ENCODE measurements around the gene UNC79.
A peak's percentile ranks its signal among the peaks of the same experiment; 100 is the strongest.

UNC79 gene

GRCh38 chr14:93736378-93737014 is 305.8 kb downstream of the UNC79 start:
- POLR2A ChIA-PET = no interaction called here
- CTCF ChIA-PET = no interaction called here
- no peak for DNase-seq (ENCODE audit: extremely low spot score)
- TF ChIP-seq, protein P1, sequence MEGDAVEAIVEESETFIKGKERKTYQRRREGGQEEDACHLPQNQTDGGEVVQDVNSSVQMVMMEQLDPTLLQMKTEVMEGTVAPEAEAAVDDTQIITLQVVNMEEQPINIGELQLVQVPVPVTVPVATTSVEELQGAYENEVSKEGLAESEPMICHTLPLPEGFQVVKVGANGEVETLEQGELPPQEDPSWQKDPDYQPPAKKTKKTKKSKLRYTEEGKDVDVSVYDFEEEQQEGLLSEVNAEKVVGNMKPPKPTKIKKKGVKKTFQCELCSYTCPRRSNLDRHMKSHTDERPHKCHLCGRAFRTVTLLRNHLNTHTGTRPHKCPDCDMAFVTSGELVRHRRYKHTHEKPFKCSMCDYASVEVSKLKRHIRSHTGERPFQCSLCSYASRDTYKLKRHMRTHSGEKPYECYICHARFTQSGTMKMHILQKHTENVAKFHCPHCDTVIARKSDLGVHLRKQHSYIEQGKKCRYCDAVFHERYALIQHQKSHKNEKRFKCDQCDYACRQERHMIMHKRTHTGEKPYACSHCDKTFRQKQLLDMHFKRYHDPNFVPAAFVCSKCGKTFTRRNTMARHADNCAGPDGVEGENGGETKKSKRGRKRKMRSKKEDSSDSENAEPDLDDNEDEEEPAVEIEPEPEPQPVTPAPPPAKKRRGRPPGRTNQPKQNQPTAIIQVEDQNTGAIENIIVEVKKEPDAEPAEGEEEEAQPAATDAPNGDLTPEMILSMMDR (IDR thresholded peaks at IDR 0.05; ENCODE audit: control extremely low read depth, extremely low read depth, low read depth, missing control alignments) = peak; percentile 27

DNA sequence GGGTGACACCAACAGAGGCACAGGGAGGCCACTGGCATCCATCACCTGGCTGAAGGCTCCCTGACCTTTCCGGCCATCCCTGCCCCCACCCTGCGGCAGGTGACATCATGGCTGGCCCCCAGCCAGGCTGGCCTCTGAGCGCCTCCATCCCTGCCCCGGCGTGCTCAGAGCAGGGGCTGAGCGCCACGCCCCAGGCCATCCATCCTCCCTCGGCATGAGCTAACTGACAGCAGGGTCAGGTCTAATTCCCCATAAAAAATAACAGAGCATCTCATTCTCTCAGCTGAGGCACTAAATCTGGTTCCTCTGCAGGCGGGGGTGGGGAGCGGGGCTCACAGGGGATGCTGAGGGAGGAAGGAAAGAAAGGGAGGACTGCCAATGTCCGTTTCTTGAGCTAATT is 306.9 kb downstream of the UNC79 start:
- CTCF ChIA-PET = no interaction called here
- TF ChIP-seq, protein P1 (IDR thresholded peaks at IDR 0.05; ENCODE audit: control extremely low read depth, extremely low read depth, low read depth, missing control alignments) = no peak
- POLR2A ChIA-PET = no interaction called here
- no peak for DNase-seq (ENCODE audit: extremely low spot score)

GRCh38 chr14:93741556-93742230 is 311.0 kb downstream of the UNC79 start:
- CTCF ChIA-PET = interaction anchor here (0.8 kb wide), 1 partner anchor 9 kb away, joined by 3 read pairs; no protein-coding TSS in a partner anchor
- POLR2A ChIA-PET = no interaction called here
- TF ChIP-seq, protein P1 (IDR thresholded peaks at IDR 0.05; ENCODE audit: control extremely low read depth, extremely low read depth, low read depth, missing control alignments) = no peak
- DNase-seq (ENCODE audit: extremely low spot score) = no peak

DNA sequence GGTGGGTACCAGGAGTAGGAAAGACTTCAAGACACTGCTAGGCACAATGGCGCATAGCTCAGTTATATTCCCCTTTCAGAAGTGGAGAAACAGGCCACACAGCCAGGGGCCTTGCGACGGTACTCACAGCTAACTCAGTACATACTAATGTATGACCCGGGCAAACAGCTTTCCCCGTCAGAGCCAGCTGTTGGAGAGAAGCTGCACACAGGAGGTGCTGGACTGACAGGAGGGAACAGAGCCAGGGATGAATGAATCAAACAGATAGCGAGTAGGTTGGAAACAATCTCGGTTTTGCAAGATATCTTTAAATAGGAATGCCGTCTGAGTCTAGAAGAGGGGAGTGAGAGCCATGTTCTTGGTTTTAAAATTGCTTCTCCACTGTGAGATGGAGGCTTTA is 312.0 kb downstream of the UNC79 start:
- TF ChIP-seq, protein P1 (IDR thresholded peaks at IDR 0.05; ENCODE audit: control extremely low read depth, extremely low read depth, low read depth, missing control alignments) = no peak
- ChIA-PET CTCF (no interaction called here), POLR2A (interaction anchor here (0.5 to 0.6 kb wide), 2 partner anchors 154 to 387 kb away, joined by 3 read pairs; no protein-coding TSS in a partner anchor)
- no peak for DNase-seq (ENCODE audit: extremely low spot score)

DNA sequence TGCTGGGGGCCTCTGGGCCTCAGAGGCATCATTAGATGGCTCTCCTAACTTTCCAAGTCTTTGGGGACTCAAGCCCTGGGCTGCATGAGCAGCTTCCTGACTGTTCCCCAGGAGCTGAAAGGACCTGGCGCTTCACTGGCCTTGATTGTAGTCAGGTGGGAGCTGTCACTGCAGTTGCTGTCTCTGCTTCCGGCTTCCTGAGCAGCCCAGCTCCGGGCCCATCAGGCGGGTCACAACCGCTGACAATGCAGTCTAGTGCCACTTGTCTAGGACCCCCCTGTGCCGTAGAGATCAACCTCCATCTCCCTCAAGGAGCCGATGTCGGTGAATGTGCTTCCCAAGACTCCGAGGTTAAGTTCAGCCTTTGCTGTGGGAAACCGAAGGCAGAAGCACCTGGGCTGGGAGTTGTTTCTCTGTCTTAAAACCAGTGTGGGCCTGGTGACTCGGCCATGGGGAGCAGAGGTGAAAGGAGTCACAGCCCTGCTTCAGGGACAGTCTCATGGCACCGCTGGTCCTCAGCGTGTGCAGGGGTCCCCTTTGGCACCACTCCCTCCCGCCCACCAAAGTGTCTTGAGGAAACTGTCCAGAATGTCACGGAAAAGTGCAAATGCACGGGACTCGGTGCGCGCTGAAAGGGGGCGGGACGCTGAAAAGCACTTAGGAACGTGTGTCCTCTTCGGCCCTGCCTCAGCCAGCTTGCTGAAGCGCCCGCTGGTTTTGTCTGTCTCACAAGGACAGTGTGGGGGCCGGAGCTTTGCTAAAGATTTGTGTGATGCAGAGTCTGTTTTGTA is 312.7 kb downstream of the UNC79 start:
- TF ChIP-seq, protein P1 (IDR thresholded peaks at IDR 0.05; ENCODE audit: control extremely low read depth, extremely low read depth, low read depth, missing control alignments) = no peak
- POLR2A ChIA-PET = interaction anchor here (0.6 kb wide), 1 partner anchor 386 kb away, joined by 3 read pairs; no protein-coding TSS in a partner anchor
- CTCF ChIA-PET = no interaction called here
- DNase-seq (ENCODE audit: extremely low spot score) = no peak

DNA sequence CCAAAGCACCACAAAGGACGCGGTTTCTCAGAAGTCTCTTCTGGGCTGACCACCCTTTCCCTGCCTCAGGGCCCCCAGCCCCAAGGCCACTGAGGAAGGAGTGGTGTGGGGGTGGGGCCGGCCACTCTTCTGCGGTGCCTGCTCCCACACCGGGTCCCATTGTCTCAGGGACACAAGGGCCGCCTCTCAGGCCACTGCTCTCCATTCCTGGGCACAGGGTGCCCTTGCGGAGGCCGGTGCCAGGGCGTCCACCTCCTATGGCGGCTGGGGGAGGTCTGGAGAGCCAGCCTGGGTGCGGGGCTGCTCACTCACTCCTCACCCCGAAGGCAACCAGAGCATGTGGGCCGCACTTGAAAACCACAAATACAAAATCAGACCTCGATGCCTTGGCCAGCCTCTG is 313.4 kb downstream of the UNC79 start:
- DNase-seq (ENCODE audit: extremely low spot score) = no peak
- CTCF ChIA-PET = no interaction called here
- TF ChIP-seq, protein P1 (IDR thresholded peaks at IDR 0.05; ENCODE audit: control extremely low read depth, extremely low read depth, low read depth, missing control alignments) = no peak
- POLR2A ChIA-PET = no interaction called here

Measured in GM10248 (cell line).